ENCODE data around the gene TP53.

The TP53 gene

GRCh38 chr17:7687072-7687907 lies at the start of gene TP53:
TP53 (minus strand) TSS chr17:7687490; CDS start chr17:7676594, 10,896 bp downstream.
- no peak for TF ChIP-seq CTCF (conservative IDR thresholded peaks at IDR 0.05)
- H3K27ac ChIP-seq = peak within 1 kb of the TSS; percentile 98

- H3K27ac ChIP-seq = no peak overlapping the region
- TF ChIP-seq ZFX (IDR thresholded peaks at IDR 0.05) (no peak), CTCF (conservative IDR thresholded peaks at IDR 0.05) (no peak)
These were observed 45.8 kb upstream of the TP53 start for GRCh38 chr17:7732981-7733539.

GRCh38 chr17:7729816-7730215 lies 42.5 kb upstream of the TP53 start:
- H3K27ac ChIP-seq = no peak overlapping the region
- TF ChIP-seq CTCF (conservative IDR thresholded peaks at IDR 0.05) = no peak
- no peak for TF ChIP-seq ZFX (IDR thresholded peaks at IDR 0.05)

- H3K27ac ChIP-seq = no peak overlapping the region
- TF ChIP-seq CTCF (conservative IDR thresholded peaks at IDR 0.05) = no peak
- no peak for TF ChIP-seq ZFX (IDR thresholded peaks at IDR 0.05)
These were observed 40.6 kb upstream of the TP53 start for GRCh38 chr17:7727886-7728285.

- TF ChIP-seq CTCF (conservative IDR thresholded peaks at IDR 0.05) (no peak), ZFX (IDR thresholded peaks at IDR 0.05) (no peak)
- H3K27ac ChIP-seq = no peak overlapping the region
These were observed 34.3 kb upstream of the TP53 start for GRCh38 chr17:7721612-7722011.

- no peak overlapping the region for H3K27ac ChIP-seq
These were observed 32.8 kb upstream of the TP53 start for GRCh38 chr17:7720125-7720524.

More at GRCh38 chr17:7720125-7720524, 32.8 kb upstream of the TP53 start:
- TF ChIP-seq ZFX (IDR thresholded peaks at IDR 0.05) (no peak), CTCF (conservative IDR thresholded peaks at IDR 0.05) (no peak)
